ENCODE results near the gene CABLES1.

The CABLES1 gene

DNA sequence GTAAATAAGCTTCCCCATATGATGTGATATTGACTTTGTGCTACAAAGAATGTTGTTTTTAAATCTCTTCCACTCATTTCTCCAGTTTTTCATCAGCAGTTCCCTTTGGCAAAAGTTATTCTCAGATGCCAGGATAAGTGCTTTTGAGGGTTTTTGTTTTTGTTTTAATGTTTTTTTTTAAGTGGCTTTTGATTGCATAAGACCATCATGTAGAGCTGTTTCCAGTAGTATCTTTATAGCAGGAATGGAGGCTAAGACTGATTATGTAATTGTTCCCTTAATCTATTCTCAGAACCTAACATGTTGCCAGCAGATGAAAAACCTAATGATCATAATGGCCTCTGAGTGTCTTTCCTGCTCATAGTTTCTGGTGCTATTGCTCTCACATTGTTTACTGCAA lies 77.9 kb downstream of the CABLES1 start:
- no peaks in the 10 kb centered on the region for H3K27me3 ChIP-seq (ENCODE audit: control insufficient read depth in 1 of 2, insufficient read depth in 2 of 2, low read length in 2 of 2)
- peaks cover 12 to 16% of the 10 kb centered on the region in 2 donors for H3K36me3 ChIP-seq (ENCODE audit: control insufficient read depth in 1 of 2, insufficient read depth in 2 of 2, low read length in 2 of 2)
- H3K4me3 ChIP-seq (ENCODE audit: low read depth in 1 of 2, low read length in 2 of 2): no peak overlapping the region
- peaks cover 0 to 4% of the 10 kb centered on the region in 2 donors for H3K9me3 ChIP-seq (ENCODE audit: control insufficient read depth in 1 of 2, low read length in 2 of 2)
- no peak overlapping the region for H3K9ac ChIP-seq (ENCODE audit: low read depth in 1 of 2, low read length in 2 of 2)
- no peak overlapping the region for H3K27ac ChIP-seq (ENCODE audit: low read depth, low read length)
- peaks cover 0 to 5% of the 10 kb centered on the region in 2 donors for H3K4me1 ChIP-seq (ENCODE audit: control insufficient read depth in 1 of 2, insufficient read depth in 2 of 2, low read length in 2 of 2)

DNA sequence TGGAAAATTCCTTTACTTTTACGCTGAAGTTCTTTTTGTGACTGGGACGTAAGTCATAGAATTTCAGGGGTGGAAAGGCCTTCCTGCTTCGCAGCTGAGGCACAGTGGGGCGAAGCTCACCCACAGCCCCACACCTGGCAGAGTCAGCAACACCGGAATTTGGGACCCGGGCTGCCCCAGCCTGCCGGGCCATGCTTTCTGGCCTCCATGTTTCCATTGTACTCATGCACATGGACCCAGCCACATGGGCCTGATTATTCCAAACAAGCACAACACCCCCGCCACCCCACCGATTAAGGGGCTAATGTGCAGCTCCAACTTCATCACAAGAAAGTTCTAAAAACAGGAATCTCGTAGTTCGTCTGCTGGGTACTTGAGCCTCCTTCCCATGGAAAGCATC lies 82.5 kb downstream of the CABLES1 start:
- H3K27me3 ChIP-seq (ENCODE audit: control insufficient read depth in 1 of 2, insufficient read depth in 2 of 2, low read length in 2 of 2): no peaks in the 10 kb centered on the region
- peaks cover 7 to 18% of the 10 kb centered on the region in 2 donors for H3K36me3 ChIP-seq (ENCODE audit: control insufficient read depth in 1 of 2, insufficient read depth in 2 of 2, low read length in 2 of 2)
- H3K27ac ChIP-seq (ENCODE audit: low read depth, low read length): no peak overlapping the region
- H3K4me3 ChIP-seq (ENCODE audit: low read depth in 1 of 2, low read length in 2 of 2): no peak overlapping the region
- no peaks in the 10 kb centered on the region for H3K4me1 ChIP-seq (ENCODE audit: control insufficient read depth in 1 of 2, insufficient read depth in 2 of 2, low read length in 2 of 2)
- no peaks in the 10 kb centered on the region for H3K9me3 ChIP-seq (ENCODE audit: control insufficient read depth in 1 of 2, low read length in 2 of 2)
- H3K9ac ChIP-seq (ENCODE audit: low read depth in 1 of 2, low read length in 2 of 2): no peak overlapping the region

- H3K27me3 ChIP-seq (ENCODE audit: control insufficient read depth in 1 of 2, insufficient read depth in 2 of 2, low read length in 2 of 2): no peaks in the 10 kb centered on the region
- H3K9ac ChIP-seq (ENCODE audit: low read depth in 1 of 2, low read length in 2 of 2): no peak overlapping the region
- H3K36me3 ChIP-seq (ENCODE audit: control insufficient read depth in 1 of 2, insufficient read depth in 2 of 2, low read length in 2 of 2): peaks cover 0 to 9% of the 10 kb centered on the region in 2 donors
- no peak overlapping the region for H3K27ac ChIP-seq (ENCODE audit: low read depth, low read length)
- H3K4me3 ChIP-seq (ENCODE audit: low read depth in 1 of 2, low read length in 2 of 2): no peak overlapping the region
- no peaks in the 10 kb centered on the region for H3K4me1 ChIP-seq (ENCODE audit: control insufficient read depth in 1 of 2, insufficient read depth in 2 of 2, low read length in 2 of 2)
- H3K9me3 ChIP-seq (ENCODE audit: control insufficient read depth in 1 of 2, low read length in 2 of 2): no peaks in the 10 kb centered on the region
Observed at GRCh38 chr18:23220355-23220754, 85.1 kb downstream of the CABLES1 start.

GRCh38 chr18:23223641-23224040 lies 88.4 kb downstream of the CABLES1 start:
- peaks cover 0 to 5% of the 10 kb centered on the region in 2 donors for H3K36me3 ChIP-seq (ENCODE audit: control insufficient read depth in 1 of 2, insufficient read depth in 2 of 2, low read length in 2 of 2)
- no peak overlapping the region for H3K27ac ChIP-seq (ENCODE audit: low read depth, low read length)
- H3K27me3 ChIP-seq (ENCODE audit: control insufficient read depth in 1 of 2, insufficient read depth in 2 of 2, low read length in 2 of 2): no peaks in the 10 kb centered on the region
- no peaks in the 10 kb centered on the region for H3K9me3 ChIP-seq (ENCODE audit: control insufficient read depth in 1 of 2, low read length in 2 of 2)
- no peak overlapping the region for H3K4me3 ChIP-seq (ENCODE audit: low read depth in 1 of 2, low read length in 2 of 2)
- H3K9ac ChIP-seq (ENCODE audit: low read depth in 1 of 2, low read length in 2 of 2): no peak overlapping the region
- peaks cover 15 to 17% of the 10 kb centered on the region in 2 donors for H3K4me1 ChIP-seq (ENCODE audit: control insufficient read depth in 1 of 2, insufficient read depth in 2 of 2, low read length in 2 of 2)

- Histone ChIP-seq H3K4me3 (ENCODE audit: low read depth in 1 of 2, low read length in 2 of 2) (no peak overlapping the region), H3K27ac (ENCODE audit: low read depth, low read length) (no peak overlapping the region), H3K9me3 (ENCODE audit: control insufficient read depth in 1 of 2, low read length in 2 of 2) (no peaks in the 10 kb centered on the region), H3K36me3 (ENCODE audit: control insufficient read depth in 1 of 2, insufficient read depth in 2 of 2, low read length in 2 of 2) (no peaks in the 10 kb centered on the region), H3K4me1 (ENCODE audit: control insufficient read depth in 1 of 2, insufficient read depth in 2 of 2, low read length in 2 of 2) (peaks cover 21 to 24% of the 10 kb centered on the region in 2 donors), H3K9ac (ENCODE audit: low read depth in 1 of 2, low read length in 2 of 2) (no peak overlapping the region), H3K27me3 (ENCODE audit: control insufficient read depth in 1 of 2, insufficient read depth in 2 of 2, low read length in 2 of 2) (no peaks in the 10 kb centered on the region)
Observed at GRCh38 chr18:23225503-23225902, 90.2 kb downstream of the CABLES1 start.

- no peaks in the 10 kb centered on the region for H3K36me3 ChIP-seq (ENCODE audit: control insufficient read depth in 1 of 2, insufficient read depth in 2 of 2, low read length in 2 of 2)
- peaks cover 21 to 29% of the 10 kb centered on the region in 2 donors for H3K4me1 ChIP-seq (ENCODE audit: control insufficient read depth in 1 of 2, insufficient read depth in 2 of 2, low read length in 2 of 2)
- no peaks in the 10 kb centered on the region for H3K27me3 ChIP-seq (ENCODE audit: control insufficient read depth in 1 of 2, insufficient read depth in 2 of 2, low read length in 2 of 2)
- no peak overlapping the region for H3K9ac ChIP-seq (ENCODE audit: low read depth in 1 of 2, low read length in 2 of 2)
- no peak overlapping the region for H3K27ac ChIP-seq (ENCODE audit: low read depth, low read length)
- H3K4me3 ChIP-seq (ENCODE audit: low read depth in 1 of 2, low read length in 2 of 2): no peak overlapping the region
- no peaks in the 10 kb centered on the region for H3K9me3 ChIP-seq (ENCODE audit: control insufficient read depth in 1 of 2, low read length in 2 of 2)
Observed at GRCh38 chr18:23226391-23226790, 91.1 kb downstream of the CABLES1 start.

DNA sequence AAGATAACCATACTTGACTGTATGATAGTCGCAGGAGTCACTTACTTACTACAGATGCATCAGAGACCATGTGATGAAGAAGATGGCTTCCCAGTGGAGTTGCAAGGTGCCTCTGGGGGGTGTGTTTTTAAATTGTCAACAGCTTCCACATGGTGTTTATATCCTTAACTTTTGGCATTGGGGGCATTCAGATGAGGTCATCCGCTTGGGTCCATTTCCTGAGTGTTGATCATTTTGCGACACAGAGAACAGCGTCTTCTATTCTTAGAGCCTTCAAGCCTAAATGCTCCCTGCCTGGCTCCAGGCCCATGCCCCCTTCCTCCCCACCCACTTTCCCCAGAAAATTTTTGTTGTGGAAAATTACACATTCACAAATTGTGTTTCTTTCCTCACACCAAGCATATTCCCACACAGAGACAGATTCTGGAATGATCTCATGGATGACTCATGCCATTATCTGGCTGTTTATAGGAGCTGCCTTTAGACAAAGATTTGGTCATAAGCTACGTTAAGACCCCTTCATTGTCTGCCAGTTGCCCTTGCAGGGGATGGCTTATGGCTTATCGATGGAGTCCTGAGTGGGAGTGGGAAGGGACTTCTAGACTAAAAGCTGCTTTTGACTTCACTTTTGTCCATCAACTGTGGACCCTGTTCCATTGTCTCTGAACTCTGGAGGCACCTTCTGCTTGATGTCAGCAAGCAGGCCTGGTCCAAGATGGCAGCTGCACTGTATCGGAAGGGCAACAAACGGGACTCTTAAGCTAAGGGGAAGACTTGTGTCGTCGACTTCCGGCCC lies 91.8 kb downstream of the CABLES1 start:
- H3K27ac ChIP-seq (ENCODE audit: low read depth, low read length): no peak overlapping the region

DNA sequence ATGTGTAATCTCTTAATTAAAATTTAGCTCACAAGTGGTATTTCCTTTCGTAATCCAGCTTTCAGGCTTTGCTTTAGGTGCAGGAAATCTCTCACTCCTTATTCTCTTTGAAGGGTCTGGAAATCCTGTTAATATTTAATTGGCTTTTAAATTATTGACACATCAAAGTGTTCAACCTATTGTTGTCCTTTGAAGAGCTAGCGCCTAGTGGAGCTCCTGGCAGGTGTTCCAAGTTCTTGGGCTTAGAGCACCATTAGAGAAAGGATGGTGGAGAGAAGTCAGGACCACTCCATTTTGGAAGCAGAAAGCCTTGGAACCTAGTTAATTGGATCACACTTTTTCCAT lies 92.4 kb downstream of the CABLES1 start:
- Histone ChIP-seq H3K27me3 (ENCODE audit: control insufficient read depth in 1 of 2, insufficient read depth in 2 of 2, low read length in 2 of 2) (no peaks in the 10 kb centered on the region), H3K36me3 (ENCODE audit: control insufficient read depth in 1 of 2, insufficient read depth in 2 of 2, low read length in 2 of 2) (no peaks in the 10 kb centered on the region), H3K9ac (ENCODE audit: low read depth in 1 of 2, low read length in 2 of 2) (no peak overlapping the region), H3K9me3 (ENCODE audit: control insufficient read depth in 1 of 2, low read length in 2 of 2) (no peaks in the 10 kb centered on the region), H3K4me1 (ENCODE audit: control insufficient read depth in 1 of 2, insufficient read depth in 2 of 2, low read length in 2 of 2) (peaks cover 27 to 38% of the 10 kb centered on the region in 2 donors), H3K4me3 (ENCODE audit: low read depth in 1 of 2, low read length in 2 of 2) (no peak overlapping the region), H3K27ac (ENCODE audit: low read depth, low read length) (no peak overlapping the region)

More for the DNA sequence above, 91.8 kb downstream of the CABLES1 start:
- no peak overlapping the region for H3K9ac ChIP-seq (ENCODE audit: low read depth in 1 of 2, low read length in 2 of 2)
- H3K9me3 ChIP-seq (ENCODE audit: control insufficient read depth in 1 of 2, low read length in 2 of 2): no peaks in the 10 kb centered on the region
- peaks cover 26 to 35% of the 10 kb centered on the region in 2 donors for H3K4me1 ChIP-seq (ENCODE audit: control insufficient read depth in 1 of 2, insufficient read depth in 2 of 2, low read length in 2 of 2)
- no peak overlapping the region for H3K4me3 ChIP-seq (ENCODE audit: low read depth in 1 of 2, low read length in 2 of 2)
- H3K36me3 ChIP-seq (ENCODE audit: control insufficient read depth in 1 of 2, insufficient read depth in 2 of 2, low read length in 2 of 2): no peaks in the 10 kb centered on the region
- no peaks in the 10 kb centered on the region for H3K27me3 ChIP-seq (ENCODE audit: control insufficient read depth in 1 of 2, insufficient read depth in 2 of 2, low read length in 2 of 2)

DNA sequence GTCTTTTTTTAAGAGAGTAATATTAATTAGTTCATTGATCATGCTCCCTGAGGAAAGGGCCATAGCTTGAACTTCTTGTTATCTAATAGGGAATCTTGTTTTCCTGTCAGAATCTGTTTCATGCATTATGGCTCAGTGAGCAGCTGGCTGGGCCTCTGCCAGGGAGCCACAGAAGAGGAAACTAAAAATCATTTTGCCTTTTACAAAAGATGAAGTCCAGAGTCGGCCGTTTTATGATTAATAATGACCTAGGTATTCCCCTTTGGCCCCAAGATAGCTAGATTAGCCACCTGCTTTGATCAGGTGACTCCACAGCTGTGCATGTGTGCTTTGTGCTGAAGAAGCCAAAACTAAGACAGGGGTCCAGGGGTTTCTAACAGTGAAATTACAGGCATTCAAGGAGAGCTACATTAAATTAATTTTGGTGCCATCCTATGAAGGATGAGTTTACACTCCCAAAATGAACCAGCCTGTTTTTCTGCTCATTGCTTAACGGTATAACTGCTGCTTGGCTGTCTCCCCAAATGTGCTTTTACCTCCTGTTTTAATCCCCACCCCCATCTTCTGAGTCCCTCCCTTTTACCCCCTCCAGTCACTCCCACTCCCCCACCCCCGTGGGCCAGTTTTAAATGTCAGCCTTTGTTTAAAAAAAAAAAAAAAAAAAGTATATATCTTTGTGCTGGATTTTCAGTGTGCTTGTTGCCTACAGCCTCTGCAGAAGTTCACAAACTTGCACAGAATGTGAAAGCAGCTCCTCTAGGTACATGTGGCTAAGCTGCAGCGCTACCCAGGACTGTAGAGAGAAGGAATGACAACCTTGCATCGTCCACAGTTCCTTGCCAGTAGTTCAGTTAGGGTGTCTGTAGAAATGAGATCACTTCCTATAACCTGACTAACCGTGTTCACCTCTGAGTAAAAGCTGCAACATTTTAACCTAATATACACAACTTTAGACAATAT lies 93.1 kb downstream of the CABLES1 start:
- Histone ChIP-seq H3K4me1 (ENCODE audit: control insufficient read depth in 1 of 2, insufficient read depth in 2 of 2, low read length in 2 of 2) (peaks cover 27 to 38% of the 10 kb centered on the region in 2 donors), H3K4me3 (ENCODE audit: low read depth in 1 of 2, low read length in 2 of 2) (peak overlapping the region in 1 of 2 donors; percentile 19), H3K27me3 (ENCODE audit: control insufficient read depth in 1 of 2, insufficient read depth in 2 of 2, low read length in 2 of 2) (no peaks in the 10 kb centered on the region), H3K36me3 (ENCODE audit: control insufficient read depth in 1 of 2, insufficient read depth in 2 of 2, low read length in 2 of 2) (no peaks in the 10 kb centered on the region), H3K9ac (ENCODE audit: low read depth in 1 of 2, low read length in 2 of 2) (no peak overlapping the region), H3K27ac (ENCODE audit: low read depth, low read length) (no peak overlapping the region), H3K9me3 (ENCODE audit: control insufficient read depth in 1 of 2, low read length in 2 of 2) (no peaks in the 10 kb centered on the region)

DNA sequence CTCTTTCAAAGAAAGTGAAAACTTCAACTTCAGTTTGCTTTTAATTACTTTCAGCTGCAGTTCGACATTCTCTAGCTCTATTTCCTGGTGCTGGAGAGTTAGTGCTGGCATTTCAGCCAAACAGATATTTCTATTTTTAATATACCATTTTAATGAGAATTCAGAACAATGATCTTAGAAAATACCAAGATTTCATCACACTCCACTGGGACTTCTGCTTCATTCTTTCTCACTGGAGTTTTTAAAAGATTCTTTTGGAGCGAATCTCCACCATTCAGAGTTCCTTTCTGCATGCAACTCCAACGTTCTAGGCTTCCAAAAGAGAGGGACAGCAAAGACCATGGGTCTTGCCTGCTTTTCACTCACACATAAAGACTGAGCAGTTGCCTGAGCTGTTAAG lies 94.2 kb downstream of the CABLES1 start:
- no peak overlapping the region for H3K4me3 ChIP-seq (ENCODE audit: low read depth in 1 of 2, low read length in 2 of 2)
- peaks cover 27 to 38% of the 10 kb centered on the region in 2 donors for H3K4me1 ChIP-seq (ENCODE audit: control insufficient read depth in 1 of 2, insufficient read depth in 2 of 2, low read length in 2 of 2)
- no peak overlapping the region for H3K9ac ChIP-seq (ENCODE audit: low read depth in 1 of 2, low read length in 2 of 2)
- no peak overlapping the region for H3K27ac ChIP-seq (ENCODE audit: low read depth, low read length)
- no peaks in the 10 kb centered on the region for H3K36me3 ChIP-seq (ENCODE audit: control insufficient read depth in 1 of 2, insufficient read depth in 2 of 2, low read length in 2 of 2)
- H3K27me3 ChIP-seq (ENCODE audit: control insufficient read depth in 1 of 2, insufficient read depth in 2 of 2, low read length in 2 of 2): no peaks in the 10 kb centered on the region
- no peaks in the 10 kb centered on the region for H3K9me3 ChIP-seq (ENCODE audit: control insufficient read depth in 1 of 2, low read length in 2 of 2)
